ENCODE data around the gene ANK2.

The ANK2 gene

DNA sequence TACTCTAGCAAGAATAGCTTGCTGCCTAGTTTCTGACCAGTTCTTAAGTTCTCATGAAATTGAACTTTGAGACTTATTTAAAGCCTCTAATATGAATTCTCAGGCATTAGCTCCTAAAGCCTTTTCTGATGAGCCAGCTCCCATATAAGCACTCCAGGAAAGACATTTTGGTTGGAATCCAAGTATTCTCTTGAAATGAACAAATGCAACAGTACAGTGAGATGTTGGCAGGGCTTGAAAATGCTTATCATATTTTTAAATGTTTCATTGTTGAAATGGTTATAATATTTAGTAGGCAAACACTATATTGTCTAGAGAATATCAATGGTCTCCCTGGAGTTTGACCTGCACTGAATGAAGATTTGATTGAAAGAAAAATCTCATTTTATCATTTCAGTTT lies 240.3 kb downstream of the ANK2 start:
- Histone ChIP-seq H3K27ac (no peak overlapping the region), H3K4me3 (IDR thresholded peaks at IDR 0.05; ENCODE audit: insufficient read depth, low read depth, low read length) (no peak overlapping the region), H3K36me3 (ENCODE audit: insufficient read depth) (no peaks in the 10 kb centered on the region), H3K27me3 (ENCODE audit: insufficient read depth, low read depth) (no peaks in the 10 kb centered on the region), H2AFZ (ENCODE audit: low read depth) (no peak overlapping the region), H3K4me2 (no peak overlapping the region), H4K20me1 (ENCODE audit: insufficient read depth) (no peaks in the 10 kb centered on the region), H3K79me2 (ENCODE audit: insufficient read depth, low read depth) (no peaks in the 10 kb centered on the region), H3K4me1 (ENCODE audit: low read depth, poor library complexity, severe bottlenecking) (no peaks in the 10 kb centered on the region), H3K9ac (no peak overlapping the region)
- no peak for TF ChIP-seq CTCF (conservative IDR thresholded peaks at IDR 0.05; ENCODE audit: low read depth, low read length)

DNA sequence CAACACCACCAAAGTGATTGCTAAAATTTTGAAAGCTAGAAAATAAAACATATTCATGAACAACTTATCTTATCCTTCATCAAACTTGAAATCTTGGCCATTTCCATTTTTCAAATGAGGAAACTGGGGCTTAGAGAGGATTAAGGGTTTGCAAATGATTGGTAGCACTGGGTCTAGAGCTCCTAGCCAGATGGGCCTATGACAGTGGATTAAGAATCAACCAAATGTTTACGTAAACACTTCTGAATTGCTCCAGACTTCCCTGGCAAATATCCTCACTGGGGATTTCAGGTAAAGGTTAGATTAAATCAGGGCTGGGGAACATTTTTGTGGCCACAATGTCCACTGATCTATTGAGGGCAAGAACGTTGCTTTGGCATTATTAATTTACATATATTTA lies 241.2 kb downstream of the ANK2 start:
- Histone ChIP-seq H2AFZ (ENCODE audit: low read depth) (no peak overlapping the region), H3K27ac (no peak overlapping the region), H3K27me3 (ENCODE audit: insufficient read depth, low read depth) (no peaks in the 10 kb centered on the region), H3K4me3 (IDR thresholded peaks at IDR 0.05; ENCODE audit: insufficient read depth, low read depth, low read length) (no peak overlapping the region), H3K9ac (no peak overlapping the region), H4K20me1 (ENCODE audit: insufficient read depth) (no peaks in the 10 kb centered on the region), H3K4me1 (ENCODE audit: low read depth, poor library complexity, severe bottlenecking) (no peaks in the 10 kb centered on the region), H3K36me3 (ENCODE audit: insufficient read depth) (no peaks in the 10 kb centered on the region), H3K4me2 (no peak overlapping the region), H3K79me2 (ENCODE audit: insufficient read depth, low read depth) (no peaks in the 10 kb centered on the region)
- TF ChIP-seq CTCF (conservative IDR thresholded peaks at IDR 0.05; ENCODE audit: low read depth, low read length), result no peak

- no peak for TF ChIP-seq CTCF (conservative IDR thresholded peaks at IDR 0.05; ENCODE audit: low read depth, low read length)
- Histone ChIP-seq H3K79me2 (ENCODE audit: insufficient read depth, low read depth) (no peaks in the 10 kb centered on the region), H3K9ac (no peak overlapping the region), H3K36me3 (ENCODE audit: insufficient read depth) (no peaks in the 10 kb centered on the region), H4K20me1 (ENCODE audit: insufficient read depth) (no peaks in the 10 kb centered on the region), H3K4me3 (IDR thresholded peaks at IDR 0.05; ENCODE audit: insufficient read depth, low read depth, low read length) (no peak overlapping the region), H2AFZ (ENCODE audit: low read depth) (no peak overlapping the region), H3K4me1 (ENCODE audit: low read depth, poor library complexity, severe bottlenecking) (no peaks in the 10 kb centered on the region), H3K4me2 (no peak overlapping the region), H3K27ac (no peak overlapping the region), H3K27me3 (ENCODE audit: insufficient read depth, low read depth) (no peaks in the 10 kb centered on the region)
Measured at GRCh38 chr4:113292371-113293042, 243.1 kb downstream of the ANK2 start.

DNA sequence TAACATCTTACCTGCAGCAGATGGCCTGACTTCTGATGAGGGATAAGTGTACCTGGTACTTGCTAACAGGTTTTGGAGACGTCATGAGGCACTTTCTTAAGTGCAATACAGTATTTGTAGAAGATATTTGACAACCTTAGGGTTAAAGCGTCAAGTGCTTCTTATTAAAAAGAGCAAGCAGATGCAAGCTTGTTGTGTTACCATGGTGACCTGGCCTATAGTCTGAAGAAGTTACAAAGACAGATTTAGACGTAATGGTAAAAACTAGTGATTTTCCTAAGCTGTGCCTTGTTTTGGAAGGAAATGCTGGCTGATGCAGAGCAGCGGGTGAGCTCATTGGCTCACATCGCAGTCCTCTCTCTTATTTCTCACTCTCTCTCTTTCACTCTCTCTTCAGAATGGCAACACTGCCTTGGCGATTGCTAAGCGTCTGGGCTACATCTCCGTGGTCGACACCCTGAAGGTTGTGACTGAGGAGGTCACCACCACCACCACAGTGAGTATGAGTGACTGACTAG lies 243.6 kb downstream of the ANK2 start:
- Histone ChIP-seq H3K27ac (no peak overlapping the region), H3K27me3 (ENCODE audit: insufficient read depth, low read depth) (no peaks in the 10 kb centered on the region), H3K79me2 (ENCODE audit: insufficient read depth, low read depth) (no peaks in the 10 kb centered on the region), H3K36me3 (ENCODE audit: insufficient read depth) (no peaks in the 10 kb centered on the region), H3K4me1 (ENCODE audit: low read depth, poor library complexity, severe bottlenecking) (no peaks in the 10 kb centered on the region), H3K9ac (no peak overlapping the region), H3K4me3 (IDR thresholded peaks at IDR 0.05; ENCODE audit: insufficient read depth, low read depth, low read length) (no peak overlapping the region), H3K4me2 (no peak overlapping the region), H2AFZ (ENCODE audit: low read depth) (no peak overlapping the region), H4K20me1 (ENCODE audit: insufficient read depth) (no peaks in the 10 kb centered on the region)
- TF ChIP-seq CTCF (conservative IDR thresholded peaks at IDR 0.05; ENCODE audit: low read depth, low read length), result no peak
